GM18861 (cell line): Measurements from ENCODE around the gene NTM.

Experiments used
- ATAC-seq: cut with Tn5 transposase; IDR thresholded peaks from one replicate; pipeline ENCODE4 v1.9.1; 2021; ENCODE audit not compliant: unreplicated experiment

The NTM gene

GRCh38 chr11:131849485-131849884 is 479.1 kb downstream of the NTM start:
- ATAC-seq = no peak

- ATAC-seq = no peak
Measured at GRCh38 chr11:131850507-131850906, 480.1 kb downstream of the NTM start.

- no peak for ATAC-seq
Measured at GRCh38 chr11:131851964-131852755, 481.7 kb downstream of the NTM start.

GRCh38 chr11:131852757-131853156 is 482.3 kb downstream of the NTM start:
- ATAC-seq = no peak

GRCh38 chr11:131854391-131854790 is 484.0 kb downstream of the NTM start:
- no peak for ATAC-seq

GRCh38 chr11:131855320-131855719 is 484.9 kb downstream of the NTM start:
- ATAC-seq = no peak

GRCh38 chr11:131857246-131857645 is 486.8 kb downstream of the NTM start:
- no peak for ATAC-seq

- ATAC-seq = no peak
Measured at GRCh38 chr11:131858505-131858904, 488.1 kb downstream of the NTM start.

- ATAC-seq = no peak
Measured at GRCh38 chr11:131859538-131860210, 489.3 kb downstream of the NTM start.

GRCh38 chr11:131864228-131864627 is 493.8 kb downstream of the NTM start:
- no peak for ATAC-seq

- no peak for ATAC-seq
Measured at GRCh38 chr11:131865860-131866259, 495.4 kb downstream of the NTM start.

- ATAC-seq = no peak
Measured at GRCh38 chr11:131866535-131867400, 496.4 kb downstream of the NTM start.

GRCh38 chr11:131867457-131868257 is 497.2 kb downstream of the NTM start:
- ATAC-seq = peak; percentile 80

- ATAC-seq = no peak
Measured at GRCh38 chr11:131868629-131869507, 498.5 kb downstream of the NTM start.

GRCh38 chr11:131870305-131870704 is 499.9 kb downstream of the NTM start:
- no peak for ATAC-seq

GRCh38 chr11:131871006-131871405 is 500.6 kb downstream of the NTM start:
- no peak for ATAC-seq

- no peak for ATAC-seq
Measured at GRCh38 chr11:131874070-131874469, 503.7 kb downstream of the NTM start.

- ATAC-seq = no peak
Measured at GRCh38 chr11:131875611-131876010, 505.2 kb downstream of the NTM start.

GRCh38 chr11:131877246-131877942 is 507.0 kb downstream of the NTM start:
- no peak for ATAC-seq
